Stimulated activated naive CD8-positive, alpha-beta T cell treated with anti-CD3 and anti-CD28 coated beads, Interleukin-15, Interleukin-2, amounts not matched to agents 100 U/mL and 50 U/mL, for 24 hours (primary cell): Measurements from ENCODE around the gene IL18RAP.

Source experiments
- ATAC-seq: fragments of 150-1000 bp; cut with Tn5 transposase; one replicate; pipeline ENCODE4 v1.10.0; 2021
- DNase-seq: peaks from one replicate; pipeline ENCODE4 v3.0.0; 2021

IL18RAP gene

GRCh38 chr2:102498414-102498813 lies 75.5 kb downstream of the IL18RAP start:
- ATAC-seq: peak; percentile 55
- no peak for DNase-seq

GRCh38 chr2:102499558-102499957 lies 76.6 kb downstream of the IL18RAP start:
- DNase-seq (no peak), ATAC-seq (no peak)
